Gastrocnemius medialis (tissue), 4 donors: ENCODE results near the gene CYP4V2. TPM values are rescaled to one million over a fixed set of nuclear protein-coding genes. Genes with fewer than 3 reads are reported as not detected.
"Not testable (repeated sequence)": the region's sequence is repeated elsewhere in the genome, so short reads cannot be mapped to it uniquely, and the experiment has no call there.

Source experiments
- ATAC-seq, 2 donors: fragments of 150-250 bp; one replicate each; pipeline ENCODE4 v1.9.1; 2016
- DNase-seq, 2 donors: peaks; one replicate each; pipeline ENCODE4 v3.0.0-alpha.2; 2019
- H3K27ac ChIP-seq, 4 donors: fragments of 200-600 bp; sonication (generic); 1 replicate in 1 of 4; 2 replicates in 3 of 4; pipeline ENCODE4 v1.5.1; 2016 to 2018; ENCODE audit warnings: mild to moderate bottlenecking in 2 of 4, moderate library complexity in 1 of 4
- H3K27me3 ChIP-seq, 3 donors: fragments of 200-600 bp; sonication (generic) in 2 of 3; 1 replicate in 1 of 3; 2 replicates in 2 of 3; pipeline versions ENCODE4 v1.5.1 to v1.6.0; 2016 to 2019; ENCODE audit warnings: mild to moderate bottlenecking in 1 of 3, moderate library complexity in 1 of 3
- H3K36me3 ChIP-seq, 2 donors: fragments of 200-600 bp; sonication (generic) in 1 of 2; one replicate each; pipeline ENCODE4 v1.5.1; 2017 to 2018
- H3K4me1 ChIP-seq, 2 donors: fragments of 200-600 bp; sonication (generic) in 1 of 2; one replicate each; pipeline ENCODE4 v1.5.1; 2016 to 2017; ENCODE audit warnings: mild to moderate bottlenecking in 2 of 2
- H3K4me3 ChIP-seq, 4 donors: fragments of 200-600 bp; sonication (generic) in 3 of 4; 1 replicate in 1 of 4; 2 replicates in 3 of 4; pipeline ENCODE4 v1.5.1; 2016 to 2019; ENCODE audit warnings: mild to moderate bottlenecking in 2 of 4
- H3K9me3 ChIP-seq, 3 donors: fragments of 200-600 bp; sonication (generic) in 2 of 3; 1 replicate in 1 of 3; 2 replicates in 2 of 3; pipeline ENCODE4 v1.5.1; 2016 to 2019
- CTCF ChIP-seq, 5 experiments: fragments of 450-650 bp in 3 of 5; fragments of 200-600 bp in 2 of 5; sonication (generic) in 2 of 5; IDR thresholded peaks in 4 of 5; conservative IDR thresholded peaks in 1 of 5; 1 replicate in 4 of 5; 2 replicates in 1 of 5; pipeline ENCODE4 v1.5.1; 2016 to 2019; ENCODE audit warnings: antibody characterized with exemption in 5 of 5, mild to moderate bottlenecking in 3 of 5, moderate library complexity in 3 of 5
- POLR2A ChIP-seq, 2 donors: fragments of 450-650 bp; IDR thresholded peaks; one replicate each; pipeline ENCODE4 v1.6.1; 2017; ENCODE audit warnings: antibody characterized with exemption in 2 of 2, mild to moderate bottlenecking in 2 of 2, moderate library complexity in 2 of 2
- in situ Hi-C, 4 donors: fragments of 200-750 bp; cut with MboI; loops; one replicate each; pipeline versions ENCODE4 v1.15.0 to v1.8.0; 2017; ENCODE audit warnings: low sequenced_read_pairs in 4 of 4
- intact Hi-C: fragments of 100-400 bp; cut with DNase I; formaldehyde crosslinking; loops from one replicate; pipeline ENCODE4 v1.15.1; 2023; ENCODE audit warnings: low total_unique reads
- total RNA-seq, 4 donors: library from RNA; depleted of rRNA; stranded (reverse); fragments of >200 nt; gene quantifications; one replicate each; pipeline versions ENCODE4 v1.1.0 to v1.2.3, GENCODE V29; 2016

Gene CYP4V2
- total RNA-seq, 4 donors from 2014 or later: 2.9 to 11.0 (median 6.1) TPM

DNA sequence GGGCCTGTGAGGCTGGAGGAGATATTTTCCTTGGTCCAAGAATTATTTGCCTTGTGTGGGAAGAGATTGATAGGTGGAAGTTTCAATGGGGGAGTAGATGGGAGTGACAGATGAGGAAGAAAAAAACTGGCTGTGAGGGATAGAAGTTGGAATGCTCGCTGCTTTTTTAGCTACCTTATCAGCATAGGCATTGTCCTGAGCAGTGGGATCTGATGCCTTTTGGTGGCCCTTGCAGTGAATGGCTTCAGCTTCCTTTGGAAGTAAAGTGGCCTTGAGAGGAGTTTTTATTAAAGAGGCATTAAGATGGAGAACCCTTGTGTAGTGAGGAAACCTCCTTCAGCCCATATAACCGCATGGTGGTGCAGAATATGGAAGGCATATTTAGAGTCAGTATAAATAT is 52.0 kb downstream of the CYP4V2 start:
- in situ Hi-C loops (no loop called here), intact Hi-C loops (no loop called here)
- H3K9me3 ChIP-seq: no peaks in the 10 kb centered on the region
- no peak for DNase-seq
- no peaks in the 10 kb centered on the region for H3K36me3 ChIP-seq
- ATAC-seq: no peak
- no peak overlapping the region for H3K27ac ChIP-seq
- no peaks in the 10 kb centered on the region for H3K27me3 ChIP-seq
- no peaks in the 10 kb centered on the region for H3K4me1 ChIP-seq
- H3K4me3 ChIP-seq: no peak overlapping the region
- TF ChIP-seq POLR2A (IDR thresholded peaks at IDR 0.05): no peak
- TF ChIP-seq CTCF (IDR thresholded peaks at IDR 0.05 in 4 of 5, conservative IDR thresholded peaks at IDR 0.05 in 1 of 5): no peak

GRCh38 chr4:186244835-186245234 is 53.5 kb downstream of the CYP4V2 start:
- TF ChIP-seq POLR2A (IDR thresholded peaks at IDR 0.05): no peak
- no peak for TF ChIP-seq CTCF (IDR thresholded peaks at IDR 0.05 in 4 of 5, conservative IDR thresholded peaks at IDR 0.05 in 1 of 5)
- Histone ChIP-seq H3K27ac (no peak overlapping the region), H3K9me3 (no peaks in the 10 kb centered on the region), H3K27me3 (no peaks in the 10 kb centered on the region), H3K4me1 (no peaks in the 10 kb centered on the region), H3K4me3 (no peak overlapping the region), H3K36me3 (no peaks in the 10 kb centered on the region)
- ATAC-seq (no peak), DNase-seq (no peak)
- intact Hi-C loops: no loop called here
- in situ Hi-C loops: no loop called here

- H3K9me3 ChIP-seq, intact Hi-C loops, ATAC-seq, DNase-seq, H3K27me3 ChIP-seq, in situ Hi-C loops, H3K4me1 ChIP-seq, H3K27ac ChIP-seq, H3K4me3 ChIP-seq, H3K36me3 ChIP-seq: not testable (repeated sequence)
These were observed 55.8 kb downstream of the CYP4V2 start for GRCh38 chr4:186247062-186247752.

DNA sequence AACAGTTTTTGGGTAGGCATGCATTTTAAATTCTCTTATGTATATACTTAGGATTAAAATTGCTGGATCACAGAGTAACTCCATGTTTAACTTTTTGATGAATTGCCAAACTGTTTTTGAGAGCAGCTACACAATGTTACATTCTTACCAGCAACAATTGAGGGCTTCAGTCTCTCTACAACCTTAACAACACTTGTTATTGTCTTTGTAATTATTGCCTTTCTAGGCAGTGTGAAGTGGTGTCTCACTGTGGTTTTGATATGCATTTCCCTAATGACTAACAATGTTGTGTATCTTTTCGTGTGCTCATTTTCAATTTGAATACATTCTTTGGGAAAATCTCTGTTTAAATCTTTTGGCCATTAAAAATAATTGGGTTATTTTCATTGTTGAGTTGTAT is 57.3 kb downstream of the CYP4V2 start:
- no peak overlapping the region for H3K27ac ChIP-seq
- in situ Hi-C loops (no loop called here), intact Hi-C loops (no loop called here)
- no peaks in the 10 kb centered on the region for H3K4me1 ChIP-seq
- no peaks in the 10 kb centered on the region for H3K9me3 ChIP-seq
- no peak for TF ChIP-seq POLR2A (IDR thresholded peaks at IDR 0.05)
- no peak for TF ChIP-seq CTCF (IDR thresholded peaks at IDR 0.05 in 4 of 5, conservative IDR thresholded peaks at IDR 0.05 in 1 of 5)
- no peaks in the 10 kb centered on the region for H3K27me3 ChIP-seq
- DNase-seq: no peak
- H3K4me3 ChIP-seq: no peak overlapping the region
- H3K36me3 ChIP-seq: no peaks in the 10 kb centered on the region
- ATAC-seq: no peak

DNA sequence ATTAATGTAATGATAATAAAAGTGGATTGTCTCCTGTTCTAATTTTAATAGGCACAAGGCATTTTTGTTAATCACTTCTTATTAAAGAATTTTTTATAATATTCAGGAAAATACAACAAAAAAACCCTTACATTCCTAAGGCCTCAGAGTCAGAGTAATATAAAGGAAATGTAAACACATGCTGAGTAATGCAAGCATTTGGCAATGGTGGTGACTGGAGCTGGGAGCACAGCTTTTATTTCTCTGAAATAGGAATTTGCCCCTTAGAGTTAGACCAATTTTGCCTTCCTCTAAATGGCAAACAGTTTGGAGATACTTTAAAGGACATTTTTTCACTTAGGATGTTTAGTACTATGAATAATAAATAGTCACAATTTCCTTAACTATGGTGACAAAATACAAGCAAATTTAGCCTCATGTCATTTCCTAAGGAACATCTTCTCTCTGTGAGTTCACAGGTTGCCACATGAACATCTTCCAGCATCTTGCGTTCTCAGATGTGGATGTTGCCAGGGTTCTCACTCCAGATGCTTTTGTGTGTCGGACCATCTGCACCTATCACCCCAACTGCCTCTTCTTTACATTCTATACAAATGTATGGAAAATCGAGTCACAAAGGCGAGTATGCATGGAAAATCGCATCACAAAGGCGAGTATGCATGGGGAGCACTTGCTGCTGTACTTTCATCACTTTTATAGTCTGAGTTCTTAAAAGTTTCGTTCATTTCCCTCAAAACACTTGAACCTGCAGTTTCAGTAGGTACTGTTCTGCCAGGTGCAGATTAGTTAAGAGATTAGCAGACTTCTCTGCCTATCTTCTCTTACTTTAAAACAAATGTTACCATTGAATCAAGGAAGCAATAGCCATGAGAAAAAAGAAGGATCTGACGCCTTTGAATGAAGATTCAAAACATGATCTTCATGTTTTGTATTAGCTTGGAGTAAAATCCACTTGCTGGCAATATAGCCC is 58.7 kb downstream of the CYP4V2 start:
- Histone ChIP-seq H3K9me3 (no peaks in the 10 kb centered on the region), H3K36me3 (no peaks in the 10 kb centered on the region), H3K27ac (no peak overlapping the region), H3K4me3 (no peak overlapping the region), H3K27me3 (no peaks in the 10 kb centered on the region), H3K4me1 (no peaks in the 10 kb centered on the region)
- ATAC-seq (no peak), DNase-seq (no peak)
- intact Hi-C loops (no loop called here), in situ Hi-C loops (no loop called here)
- TF ChIP-seq POLR2A (IDR thresholded peaks at IDR 0.05) (no peak), CTCF (IDR thresholded peaks at IDR 0.05 in 4 of 5, conservative IDR thresholded peaks at IDR 0.05 in 1 of 5) (no peak)
